K562 (cell line): Measurements from ENCODE around the gene SFSWAP. TPM values are rescaled to one million over a fixed set of nuclear protein-coding genes. Genes with fewer than 3 reads are reported as not detected.

Experiments used
- ATAC-seq: fragments of 200-7000 bp; cut with Tn5 transposase; 3 replicates; pipeline ENCODE4 v1.9.1; 2020; ENCODE audit warnings: moderate library complexity
- BruUV-seq: library from RNA; stranded (reverse); fragments of 400-500 nt; replicated peaks from 2 replicates; lab custom pipeline; 2021; lab: Mats Ljungman, UMichigan
- CTCF ChIA-PET: fragments of 300-600 bp; formaldehyde crosslinking; extraction: SDS; loops from one replicate; lab custom pipeline; 2021; ENCODE audit warnings: low intra/inter-chr PET ratio; lab: Yijun Ruan, JAX
- POLR2A ChIA-PET: fragments of 300-600, 350-650 bp; sonication (Branson Sonifier 250); formaldehyde crosslinking; extraction: SDS; loops from one replicate; lab custom pipeline; 2021; ENCODE audit warnings: antibody characterized with exemption, inconsistent platforms; lab: Yijun Ruan, JAX
- DNase-seq, 4 experiments: peaks; one replicate each; pipeline versions ENCODE4 v3.0.0 to v3.0.0-alpha.2; 2011 to 2018; ENCODE audit warnings: low spot score in 3 of 4, mixed read lengths in 3 of 4; ENCODE audit errors: extremely low read depth in 1 of 4
- FAIRE-seq: peaks from 2 replicates; lab custom pipeline; 2011; peaks lifted over from hg19 to GRCh38; lab: Jason Lieb, UNC
- H2AFZ ChIP-seq: 2 replicates; pipeline ENCODE4 v1.6.0; 2011; ENCODE audit warnings: low read depth, low read length, control low read depth, inconsistent platforms
- H3K27ac ChIP-seq: fragments of 200-600 bp; 3 replicates; pipeline ENCODE4 v1.8.0; 2011; ENCODE audit warnings: low read depth, mild to moderate bottlenecking, control low read depth, inconsistent platforms, low read length, moderate library complexity, mixed read lengths; ENCODE audit errors: extremely low read depth
- H3K27me3 ChIP-seq, 2 experiments: fragments of 300-600 bp in 1 of 2; 2 replicates in 1 of 2; 3 replicates in 1 of 2; pipeline versions ENCODE4 v1.6.0 to v1.8.0; 2011; ENCODE audit warnings: inconsistent platforms in 2 of 2, low read length in 2 of 2, mild to moderate bottlenecking in 1 of 2, mixed read lengths in 1 of 2, moderate library complexity in 1 of 2; ENCODE audit not compliant: control insufficient read depth in 2 of 2, insufficient read depth in 2 of 2
- H3K36me3 ChIP-seq: fragments of 300-600 bp; 3 replicates; pipeline ENCODE4 v1.8.0; 2011; ENCODE audit warnings: mild to moderate bottlenecking, low read length, inconsistent platforms; ENCODE audit not compliant: control insufficient read depth, insufficient read depth
- H3K4me1 ChIP-seq, 2 experiments: fragments of 200-600 bp in 1 of 2; replicated peaks in 1 of 2; 2 replicates in 1 of 2; 3 replicates in 1 of 2; pipeline versions ENCODE4 v1.5.1 to v1.8.0; 2011; ENCODE audit warnings: inconsistent platforms in 2 of 2, low read length in 2 of 2, mild to moderate bottlenecking in 1 of 2, mixed read lengths in 1 of 2, moderate library complexity in 1 of 2; ENCODE audit not compliant: control insufficient read depth in 2 of 2, insufficient read depth in 2 of 2
- H3K4me2 ChIP-seq: 2 replicates; pipeline ENCODE4 v1.6.1; 2011; ENCODE audit warnings: low read length, control low read depth, inconsistent platforms, mixed read lengths; ENCODE audit not compliant: insufficient read depth
- H3K4me3 ChIP-seq: fragments of 200-600 bp; sonication (generic), shearing (Covaris generic); 2 replicates; pipeline ENCODE4 v1.5.1; 2016; ENCODE audit warnings: control low read depth, inconsistent platforms
- H3K79me2 ChIP-seq: fragments of 200-600 bp; 3 replicates; pipeline ENCODE4 v1.8.0; 2011; ENCODE audit warnings: low read length, inconsistent platforms; ENCODE audit not compliant: control insufficient read depth, insufficient read depth
- H3K9ac ChIP-seq, 2 experiments: 2 replicates each; pipeline versions ENCODE4 v1.6.0 to v1.6.1; 2011; ENCODE audit warnings: low read depth in 2 of 2, low read length in 2 of 2, control low read depth in 1 of 2, inconsistent platforms in 1 of 2, mild to moderate bottlenecking in 1 of 2, mixed read lengths in 1 of 2; ENCODE audit not compliant: insufficient read depth in 1 of 2
- H3K9me1 ChIP-seq: one replicate; pipeline ENCODE4 v1.6.0; 2011; ENCODE audit warnings: inconsistent platforms, mild to moderate bottlenecking, low read length, moderate library complexity; ENCODE audit not compliant: control insufficient read depth, insufficient read depth
- H3K9me3 ChIP-seq: replicated peaks from 2 replicates; pipeline ENCODE4 v1.5.1; 2011; ENCODE audit warnings: low read depth, low read length, inconsistent platforms; ENCODE audit not compliant: control insufficient read depth, insufficient read depth
- H4K20me1 ChIP-seq: replicated peaks from 2 replicates; pipeline ENCODE4 v1.6.1; 2011; ENCODE audit warnings: low read length, inconsistent platforms, mixed read lengths; ENCODE audit not compliant: control insufficient read depth, insufficient read depth
- CEBPG ChIP-seq, 3 experiments: fragments of 200-800 bp in 1 of 3; sonication (Bioruptor generic) in 1 of 3; sonication (generic) in 1 of 3; formaldehyde crosslinking in 1 of 3; IDR thresholded peaks in 2 of 3; conservative IDR thresholded peaks in 1 of 3; 2 replicates each; pipeline versions ENCODE4 v1.6.1 to v1.8.0; 2016 to 2022; ENCODE audit warnings: missing compliant biosample characterization in 2 of 3, missing genetic modification characterization in 2 of 3, mild to moderate bottlenecking in 1 of 3, missing genetic modification reagents in 1 of 3
- DPF2 ChIP-seq: fragments of 450-650 bp; IDR thresholded peaks from 2 replicates; pipeline ENCODE4 v1.6.1; 2016
- FOXM1 ChIP-seq, 2 experiments: fragments of 450-650 bp in 1 of 2; sonication (generic) in 1 of 2; formaldehyde crosslinking in 1 of 2; IDR thresholded peaks; 2 replicates each; pipeline versions ENCODE4 v1.6.1 to v1.9.0; 2017 to 2022; ENCODE audit warnings: low read depth in 2 of 2, mild to moderate bottlenecking in 2 of 2, missing genetic modification reagents in 1 of 2, moderate library complexity in 1 of 2
- HNRNPK ChIP-seq: fragments of 200-400 bp; formaldehyde crosslinking; IDR thresholded peaks from one replicate; pipeline ENCODE4 v1.6.1; 2018; ENCODE audit warnings: mild to moderate bottlenecking, low read depth, low read length; ENCODE audit not compliant: poor library complexity, severe bottlenecking
- LCOR ChIP-seq: sonication (generic); formaldehyde crosslinking; IDR thresholded peaks from 2 replicates; pipeline ENCODE4 v1.8.0; 2022; ENCODE audit warnings: mild to moderate bottlenecking, missing genetic modification reagents
- MEIS2 ChIP-seq: fragments of 450-650 bp; IDR thresholded peaks from 2 replicates; pipeline ENCODE4 v1.6.1; 2014; ENCODE audit warnings: mild to moderate bottlenecking; ENCODE audit not compliant: partially characterized antibody
- NFE2L1 ChIP-seq: fragments of 450-650 bp; IDR thresholded peaks from 2 replicates; pipeline ENCODE4 v1.6.1; 2016; ENCODE audit warnings: missing genetic modification characterization, low read depth, mild to moderate bottlenecking, missing compliant biosample characterization, moderate library complexity, borderline replicate concordance
- NFYB ChIP-seq: IDR thresholded peaks from 2 replicates; pipeline ENCODE4 v1.6.1; 2011; ENCODE audit warnings: mild to moderate bottlenecking, moderate library complexity; ENCODE audit not compliant: insufficient read length; ENCODE audit errors: extremely low read depth
- POLR2AphosphoS5 ChIP-seq: IDR thresholded peaks from 2 replicates; pipeline ENCODE4 v1.6.1; 2011; ENCODE audit warnings: mild to moderate bottlenecking, low read depth, low read length, moderate library complexity; ENCODE audit not compliant: control insufficient read depth, insufficient read depth
- WGBS: fragments of 100-300 bp; shearing (Covaris generic); methylation state at CpG from one replicate; pipeline ENCODE4 v1.1.6; 2016; ENCODE audit warnings: low coverage, mixed read lengths; ENCODE audit not compliant: insufficient coverage; ENCODE audit errors: missing lambda C conversion rate; 5-methylcytosine and 5-hydroxymethylcytosine counted together
- in situ Hi-C: fragments of 300-500 bp; cut with MboI; formaldehyde crosslinking; loops from 4 replicates; pipeline ENCODE4 v1.15.0; 2018; ENCODE audit warnings: inconsistent platforms, mixed read lengths
- intact Hi-C: fragments of 100-400 bp; cut with micrococcal nuclease; formaldehyde crosslinking; loops from 2 replicates; pipeline ENCODE4 v1.14.2; 2022
- polyA plus RNA-seq, 8 experiments: library from polyadenylated mRNA; depleted of rRNA in 4 of 8; stranded (reverse) in 5 of 8; unstranded in 3 of 8; fragments of >200 nt; fragmentation: Nextera tagmentation in 2 of 8; fragmentation: Illumina TruSeq in 1 of 8; extraction: Ambion mirVana in 2 of 8; extraction: Trizol in 1 of 8; gene quantifications; 2 replicates each; pipeline versions ENCODE4 v1.2.1 to v1.2.3, GENCODE V29; 2011 to 2014; ENCODE audit warnings: inconsistent platforms in 1 of 8, missing spikeins in 1 of 8
- total RNA-seq, 7 experiments: library from RNA; depleted of rRNA in 6 of 7; stranded (reverse); fragments of >200 nt in 6 of 7; fragmentation: Illumina TruSeq in 2 of 7; extraction: Trizol in 2 of 7; gene quantifications; 2 replicates each; pipeline versions ENCODE4 v1.2.1 to v1.2.3, GENCODE V29; 2011 to 2021; ENCODE audit warnings: low replicate concordance in 1 of 7
- TF ChIP-seq, protein P1 (sequence below): fragments of 450-650 bp; formaldehyde crosslinking; IDR thresholded peaks from 2 replicates; pipeline ENCODE4 v1.4.0; 2020; ENCODE audit warnings: mild to moderate bottlenecking

The SFSWAP gene
- total and polyA plus RNA-seq, 9 of the 15 experiments (the other 6 are each of a cell fraction or from before 2014, with no cell fraction given): 2.4 to 60.4 (median 32.6) TPM

DNA sequence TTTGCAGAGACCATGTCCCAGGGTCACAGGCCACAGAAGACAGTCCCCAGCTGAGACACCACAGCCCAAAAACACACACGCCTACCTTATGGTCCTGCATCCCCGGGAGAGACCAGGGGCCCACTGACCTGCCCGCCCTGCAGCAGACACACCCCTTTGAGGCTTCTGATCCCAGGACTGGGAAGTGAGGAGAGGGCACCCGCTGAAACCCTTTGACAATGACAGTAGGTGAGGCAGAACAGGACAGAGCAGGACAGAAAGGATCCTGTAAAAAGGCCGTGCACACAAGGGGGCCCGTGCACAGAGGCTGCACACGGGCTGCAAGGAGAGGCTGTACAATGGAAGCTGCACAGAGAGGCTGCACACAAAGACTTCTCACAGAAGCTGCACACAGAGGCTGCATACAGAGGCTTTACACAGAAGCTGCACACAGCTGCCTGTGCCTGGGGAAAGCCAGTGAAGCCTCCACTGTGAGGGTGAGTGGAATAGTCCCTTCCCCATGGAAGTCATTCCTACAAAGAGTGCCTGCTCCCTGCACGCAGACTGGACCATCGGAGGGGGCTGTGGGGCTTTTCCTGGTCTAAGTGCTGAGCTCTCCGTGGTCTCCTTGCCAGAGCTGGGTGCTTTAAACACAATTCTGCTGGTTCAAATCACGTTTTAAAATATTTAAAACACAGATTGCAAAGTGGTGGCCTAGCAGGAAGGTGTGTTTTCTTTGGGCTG lies 16.6 kb upstream of the SFSWAP start:
- WGBS: 6% methylated on average over 11 of the region's 11 CpGs
- H3K79me2 ChIP-seq: no peaks in the 10 kb centered on the region
- H4K20me1 ChIP-seq: no peaks in the 10 kb centered on the region; the same call in 1 of the 2 replicates
- H3K9me3 ChIP-seq: no peaks in the 10 kb centered on the region
- no peak overlapping the region for H3K4me3 ChIP-seq
- DNase-seq: no peak
- POLR2A ChIA-PET: interaction anchor here (0.8 kb wide), 1 partner anchor 10 kb away, joined by 3 read pairs; no protein-coding TSS in a partner anchor
- H3K4me2 ChIP-seq: no peak overlapping the region
- CTCF ChIA-PET: no interaction called here
- H3K27ac ChIP-seq: no peak overlapping the region
- peaks cover 30 to 54% of the 10 kb centered on the region in 2 experiments for H3K27me3 ChIP-seq
- peaks cover 2 to 8% of the 10 kb centered on the region in 2 experiments; a peak in 3 of 5 replicates for H3K4me1 ChIP-seq
- no TSS peak for BruUV-seq
- in situ Hi-C loops: loop anchor here (10.0 kb wide), 1 partner anchor 871 kb away; no protein-coding TSS in a partner anchor
- FAIRE-seq: no peak
- TF ChIP-seq POLR2AphosphoS5 (no peak), CEBPG (CRISPR knock-in tag; IDR thresholded peaks at IDR 0.05) (no peak), CEBPG (tag; conservative IDR thresholded peaks at IDR 0.05 in 1 of 2, IDR thresholded peaks at IDR 0.05 in 1 of 2) (no peak), NFE2L1 (tag) (no peak), DPF2 (no peak), HNRNPK (no peak), MEIS2 (no peak), FOXM1 (IDR thresholded peaks at IDR 0.05; ENCODE audit: low read depth) (no peak), FOXM1 (CRISPR knock-in tag; IDR thresholded peaks at IDR 0.05; ENCODE audit: low read depth) (no peak), NFYB (no peak), LCOR (CRISPR knock-in tag) (no peak)
- TF ChIP-seq, protein P1, sequence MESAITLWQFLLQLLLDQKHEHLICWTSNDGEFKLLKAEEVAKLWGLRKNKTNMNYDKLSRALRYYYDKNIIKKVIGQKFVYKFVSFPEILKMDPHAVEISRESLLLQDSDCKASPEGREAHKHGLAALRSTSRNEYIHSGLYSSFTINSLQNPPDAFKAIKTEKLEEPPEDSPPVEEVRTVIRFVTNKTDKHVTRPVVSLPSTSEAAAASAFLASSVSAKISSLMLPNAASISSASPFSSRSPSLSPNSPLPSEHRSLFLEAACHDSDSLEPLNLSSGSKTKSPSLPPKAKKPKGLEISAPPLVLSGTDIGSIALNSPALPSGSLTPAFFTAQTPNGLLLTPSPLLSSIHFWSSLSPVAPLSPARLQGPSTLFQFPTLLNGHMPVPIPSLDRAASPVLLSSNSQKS: no peak
- no peaks in the 10 kb centered on the region for H3K9me1 ChIP-seq
- intact Hi-C loops: no loop called here
- ATAC-seq: no peak; the same call in 1 of the 3 replicates
- no peak overlapping the region; a peak in 1 of 4 replicates for H3K9ac ChIP-seq
- no peaks in the 10 kb centered on the region for H3K36me3 ChIP-seq
- no peak overlapping the region for H2AFZ ChIP-seq
